T47D (cell line): ENCODE results near the gene KCNIP4.

ENCODE experiments used
- DNase-seq, 2 experiments: peaks; one replicate each; pipeline versions ENCODE4 v3.0.0 to v3.0.0-alpha.2; 2011 to 2012; ENCODE audit warnings: low read depth in 1 of 2, low spot score in 1 of 2
- JUND ChIP-seq: IDR thresholded peaks from 2 replicates; pipeline ENCODE4 v1.6.1; 2012; ENCODE audit warnings: low read depth
- in situ Hi-C: cut with HindIII; loops from 2 replicates; pipeline ENCODE4 v1.10.0; 2016; ENCODE audit warnings: low sequenced_read_pairs, low pct_unique_long_range_greater_than_20kb

The KCNIP4 gene

DNA sequence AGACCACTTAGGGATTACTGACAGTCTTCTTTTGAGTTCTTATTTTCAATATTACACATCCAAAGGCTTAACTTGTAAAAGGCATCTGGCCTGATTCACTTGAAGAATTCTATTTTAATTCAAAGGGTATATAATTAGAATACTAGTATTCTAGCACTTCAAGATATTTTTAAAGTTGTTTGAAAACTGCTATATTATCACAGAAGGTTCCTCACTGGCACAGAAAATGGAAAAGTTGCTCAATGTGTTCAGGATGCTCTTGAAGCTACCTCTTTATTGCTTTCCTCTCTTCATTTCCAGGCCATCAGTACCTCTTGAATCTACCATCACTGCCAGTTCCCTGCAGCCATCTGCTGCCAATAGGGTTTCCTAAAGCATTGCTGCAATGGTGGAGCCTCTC is 271.4 kb downstream of the KCNIP4 start:
- in situ Hi-C loops: no loop called here
- TF ChIP-seq JUND: no peak
- no peak for DNase-seq

DNA sequence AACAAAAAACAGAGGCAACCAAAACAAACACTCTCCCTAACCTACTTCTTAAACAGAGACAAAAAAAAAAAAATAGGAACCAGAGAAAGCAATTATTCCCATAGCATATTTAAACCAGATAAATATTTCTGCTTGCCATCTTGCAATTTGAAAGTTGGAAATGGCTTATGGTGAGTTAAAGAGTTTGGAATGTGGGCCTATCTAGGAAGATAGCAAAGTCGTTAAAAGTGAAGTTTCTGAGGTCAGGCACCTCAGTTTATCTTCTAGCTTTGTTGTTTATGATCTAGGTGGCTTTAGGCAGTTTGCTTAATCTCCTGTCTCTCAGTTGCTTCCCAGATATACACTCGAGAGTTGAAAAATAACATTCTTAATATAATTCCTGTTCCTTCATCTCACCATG is 284.2 kb downstream of the KCNIP4 start:
- no peak for DNase-seq
- in situ Hi-C loops: no loop called here
- TF ChIP-seq JUND: no peak

DNA sequence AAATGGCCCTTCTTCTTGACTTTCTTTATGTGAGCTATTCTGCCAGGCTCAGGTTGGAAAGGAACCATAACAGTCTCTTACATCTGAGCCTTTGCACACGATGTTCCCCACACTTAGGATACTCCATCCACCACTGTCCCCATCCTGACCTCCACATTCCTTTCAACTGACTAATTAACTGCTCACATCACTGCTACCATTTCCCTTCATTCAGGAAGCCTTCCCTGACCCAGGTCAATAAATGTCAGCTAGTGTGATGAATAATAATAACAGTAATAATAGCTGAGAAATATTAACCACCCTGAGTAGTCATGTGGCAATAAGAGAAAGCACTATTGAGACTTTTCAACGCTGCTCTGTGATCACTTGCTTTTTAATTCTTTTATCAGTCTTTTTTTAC is 291.7 kb downstream of the KCNIP4 start:
- in situ Hi-C loops: no loop called here
- DNase-seq: no peak

DNA sequence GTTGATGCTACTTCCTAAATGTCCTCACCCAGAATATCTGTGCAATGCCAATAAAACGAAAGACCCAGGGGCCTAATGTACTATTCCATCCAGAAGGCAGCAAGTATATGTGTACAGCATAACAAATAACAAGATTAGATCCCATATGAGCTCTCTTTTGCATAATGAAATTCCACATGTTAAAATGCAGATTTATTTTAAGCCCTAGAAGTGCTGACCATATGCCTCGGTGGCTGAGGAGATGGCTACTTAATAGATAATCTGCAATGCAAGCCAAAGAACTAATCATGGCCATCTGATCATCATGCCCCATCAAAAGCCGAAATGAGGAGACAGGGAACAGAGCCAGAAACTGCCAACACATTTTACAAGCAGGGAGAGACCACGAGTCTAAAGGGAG is 293.5 kb downstream of the KCNIP4 start:
- no peak for DNase-seq
- TF ChIP-seq JUND: no peak
- in situ Hi-C loops: no loop called here

More for the DNA sequence above, 291.7 kb downstream of the KCNIP4 start:
- no peak for TF ChIP-seq JUND

DNA sequence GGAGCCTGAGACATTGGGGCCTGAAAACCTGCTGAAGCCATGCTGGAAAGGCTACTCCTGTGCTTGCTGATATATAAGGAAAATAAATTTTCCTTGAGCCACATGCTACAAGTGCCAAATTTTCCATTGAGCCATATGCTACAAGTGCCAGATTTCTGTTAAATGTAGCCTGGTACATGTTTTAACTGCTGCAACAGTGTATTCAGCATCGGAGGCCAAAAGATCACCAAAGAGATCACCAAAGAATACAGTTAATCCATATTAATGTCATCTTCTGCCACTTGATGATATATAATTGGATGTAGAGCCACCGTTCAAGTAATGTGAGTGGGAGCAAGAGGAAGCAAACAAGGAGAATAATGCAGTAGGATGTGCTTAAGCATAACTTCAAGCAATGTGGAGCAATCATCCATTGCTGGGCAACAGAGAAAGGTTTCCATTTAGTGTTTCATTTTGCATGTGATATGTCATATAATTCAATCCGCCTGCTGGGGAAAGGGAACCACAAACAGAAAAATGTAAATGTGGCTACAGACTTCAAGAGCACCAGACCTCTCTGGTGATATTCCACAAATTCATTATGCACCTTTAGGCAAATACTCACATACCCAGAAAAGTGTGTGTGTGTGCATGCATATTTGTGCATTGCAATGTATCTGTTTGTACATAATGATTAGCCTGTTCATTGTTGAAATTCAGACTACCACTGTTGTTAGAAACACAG is 295.9 kb downstream of the KCNIP4 start:
- TF ChIP-seq JUND: no peak
- no peak for DNase-seq
- in situ Hi-C loops: no loop called here

DNA sequence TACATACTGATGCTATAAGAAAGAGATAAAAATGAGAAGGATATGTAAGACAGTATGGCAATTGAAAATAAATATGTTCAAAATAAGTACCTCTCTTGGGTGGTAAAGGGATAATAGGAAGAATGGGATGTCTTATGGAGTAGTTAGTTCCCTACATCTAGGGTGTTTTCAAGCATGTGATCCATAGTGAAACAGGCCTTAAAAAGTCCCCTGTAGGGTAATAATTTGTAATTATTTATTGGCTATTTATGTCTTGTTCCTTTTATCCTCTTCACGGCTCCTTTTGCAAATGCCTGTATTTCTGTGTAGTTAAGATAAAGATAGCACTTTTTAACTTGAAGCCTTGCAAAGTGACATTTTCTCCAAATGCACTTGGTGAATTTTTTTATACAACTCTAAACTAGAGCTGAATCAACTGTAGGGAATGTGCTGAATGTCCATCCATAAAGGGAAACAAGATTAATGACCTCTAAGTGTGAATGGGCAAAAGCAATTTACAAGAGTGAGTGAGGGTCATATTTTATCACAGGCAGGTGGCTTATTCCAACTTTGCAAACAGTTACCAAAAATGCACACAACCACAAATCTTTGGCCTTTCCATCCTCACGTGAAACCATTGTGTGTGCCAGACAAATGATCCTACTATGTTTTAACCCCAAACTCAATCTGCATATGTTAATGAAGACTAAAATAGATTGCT is 299.0 kb downstream of the KCNIP4 start:
- in situ Hi-C loops: no loop called here
- no peak for DNase-seq
- TF ChIP-seq JUND: no peak

DNA sequence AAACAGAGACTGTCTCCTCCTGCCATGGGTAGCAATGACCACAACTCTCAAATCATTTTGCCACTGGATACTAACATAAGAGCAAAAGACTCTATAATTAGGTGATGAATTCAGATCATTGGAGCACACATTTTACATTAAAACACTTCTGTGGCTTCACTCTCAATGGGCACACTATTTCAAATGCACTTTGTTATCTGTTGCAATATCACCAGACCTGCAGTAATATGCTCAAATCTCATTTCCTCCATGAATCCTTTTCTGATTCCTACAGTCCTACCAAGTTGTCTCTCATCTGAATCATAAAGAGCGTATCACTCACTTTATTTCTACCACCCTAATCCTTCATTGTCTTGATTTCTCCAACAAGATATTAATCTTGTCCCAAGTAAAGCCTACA is 302.8 kb downstream of the KCNIP4 start:
- in situ Hi-C loops: no loop called here
- no peak for TF ChIP-seq JUND
- no peak for DNase-seq

DNA sequence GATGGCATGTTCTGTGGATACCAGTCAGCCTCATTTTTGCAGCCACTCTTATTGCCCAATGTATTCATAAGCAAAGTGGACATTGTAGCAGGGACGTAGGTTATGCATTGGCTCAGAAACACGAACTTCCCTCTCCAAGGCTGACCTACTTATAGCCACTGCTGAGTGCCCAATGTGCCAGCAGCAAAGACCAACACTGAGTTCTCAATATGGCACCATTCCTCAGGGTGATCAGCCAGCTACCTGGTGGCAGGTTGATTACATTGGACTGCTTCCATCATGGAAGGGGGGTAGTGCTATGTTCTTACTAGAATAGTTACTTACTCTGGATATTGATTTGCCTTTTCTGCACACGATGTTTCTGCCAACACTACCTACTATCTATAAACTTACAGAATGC is 306.9 kb downstream of the KCNIP4 start:
- DNase-seq: no peak
- in situ Hi-C loops: no loop called here
- TF ChIP-seq JUND: no peak

DNA sequence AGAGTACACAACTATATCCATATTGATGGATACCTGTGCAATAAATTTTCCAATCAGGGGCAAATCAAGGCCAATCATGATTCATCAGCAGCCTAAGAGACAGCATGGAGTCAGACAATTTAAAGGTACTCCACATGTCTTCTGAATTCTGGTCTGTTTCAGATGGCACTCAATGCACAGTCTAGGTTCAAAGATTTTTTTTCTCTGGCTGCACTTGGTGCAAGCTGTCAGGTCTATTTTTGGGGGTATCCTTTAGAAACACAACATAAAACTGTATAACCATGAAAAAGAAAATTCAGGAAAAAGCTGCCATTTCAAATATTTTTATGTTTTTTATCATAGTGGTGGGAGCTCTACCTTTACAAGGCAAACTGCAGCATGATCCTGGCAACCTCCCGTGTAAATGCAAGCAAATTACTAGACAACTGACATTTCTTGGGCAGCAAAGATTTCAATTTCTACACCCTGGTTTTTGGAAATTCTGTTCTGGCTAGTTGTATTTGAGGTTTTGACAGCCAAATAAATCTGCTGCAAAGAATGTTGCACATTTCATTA is 310.3 kb downstream of the KCNIP4 start:
- no peak for DNase-seq
- in situ Hi-C loops: no loop called here
- no peak for TF ChIP-seq JUND

DNA sequence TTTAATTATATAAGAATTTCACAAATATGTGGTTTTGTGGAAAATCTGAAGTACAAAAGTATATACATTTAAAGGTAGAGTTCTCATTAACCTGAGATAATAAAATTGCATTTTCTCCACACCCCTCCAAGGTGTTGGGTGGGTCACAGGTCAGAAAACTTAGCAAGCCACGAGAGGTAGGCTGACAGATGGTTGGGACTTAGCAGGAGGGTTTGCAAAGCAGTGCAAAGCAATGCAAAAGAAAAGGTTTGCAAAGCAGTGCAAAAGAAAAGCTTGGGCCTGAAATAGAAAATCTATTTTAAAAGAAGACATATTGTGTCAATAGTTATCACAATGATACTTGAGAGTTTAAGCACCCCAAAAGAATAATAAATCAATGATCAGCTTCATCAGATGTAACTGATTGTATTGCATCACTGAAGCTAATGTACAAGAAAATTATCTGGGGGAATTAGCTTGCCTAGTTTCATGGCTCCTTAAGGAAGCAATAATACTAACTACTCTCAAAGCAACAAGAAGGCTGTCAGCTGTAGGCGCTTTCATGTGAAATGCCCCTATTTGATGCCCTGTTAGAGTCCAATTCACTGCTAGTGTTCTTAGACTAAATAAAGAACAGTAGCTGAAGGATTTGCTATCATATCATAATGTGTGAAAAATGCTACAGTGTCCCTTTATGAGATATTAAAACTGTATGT is 319.5 kb downstream of the KCNIP4 start:
- no peak for DNase-seq
- no peak for TF ChIP-seq JUND
- in situ Hi-C loops: no loop called here

DNA sequence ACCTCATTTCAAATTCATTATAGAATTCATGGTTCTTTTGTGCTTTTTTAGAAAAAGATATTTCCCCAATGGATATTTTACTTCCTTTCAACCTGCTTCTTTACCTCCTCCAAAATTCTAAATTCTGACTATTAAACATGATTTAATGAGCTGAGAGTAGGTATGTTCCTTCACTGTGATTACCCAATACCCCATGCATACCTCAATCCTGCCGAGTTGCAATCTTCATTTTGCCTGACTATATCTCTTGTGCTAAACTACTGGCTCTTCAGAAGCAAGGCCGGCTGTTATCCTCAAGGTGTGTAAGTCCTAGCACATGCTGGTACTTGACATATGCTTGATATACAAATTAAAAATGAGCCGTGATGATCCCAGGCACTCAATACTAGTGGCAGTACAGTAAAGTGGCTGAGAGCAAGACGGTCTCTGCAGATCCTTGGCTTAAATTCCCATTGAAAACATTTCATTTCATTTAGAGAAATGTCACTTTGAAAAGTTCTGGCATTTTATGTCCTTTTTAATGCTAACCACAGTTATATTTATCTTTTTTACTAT is 320.4 kb downstream of the KCNIP4 start:
- no peak for DNase-seq
- in situ Hi-C loops: no loop called here
- TF ChIP-seq JUND: no peak

DNA sequence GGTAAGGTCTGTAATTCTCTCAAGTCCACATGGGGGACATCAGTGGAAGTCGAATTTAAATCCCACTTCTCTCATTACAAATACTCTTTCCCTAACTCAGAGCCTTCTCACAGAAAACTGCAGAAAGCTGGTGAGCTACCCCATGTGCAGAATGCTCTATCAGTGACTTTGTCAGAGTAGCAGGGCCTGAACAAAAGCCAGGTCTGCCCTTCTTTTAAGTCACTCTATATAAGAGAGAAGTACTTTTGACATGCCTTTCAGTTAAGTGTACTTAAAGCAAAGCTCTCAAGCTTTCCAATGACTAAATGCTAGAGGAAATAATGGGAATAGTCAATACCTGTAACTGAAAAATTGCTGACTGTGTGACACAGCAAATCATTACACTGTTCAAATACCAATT is 323.1 kb downstream of the KCNIP4 start:
- in situ Hi-C loops: no loop called here
- DNase-seq: no peak
- no peak for TF ChIP-seq JUND

DNA sequence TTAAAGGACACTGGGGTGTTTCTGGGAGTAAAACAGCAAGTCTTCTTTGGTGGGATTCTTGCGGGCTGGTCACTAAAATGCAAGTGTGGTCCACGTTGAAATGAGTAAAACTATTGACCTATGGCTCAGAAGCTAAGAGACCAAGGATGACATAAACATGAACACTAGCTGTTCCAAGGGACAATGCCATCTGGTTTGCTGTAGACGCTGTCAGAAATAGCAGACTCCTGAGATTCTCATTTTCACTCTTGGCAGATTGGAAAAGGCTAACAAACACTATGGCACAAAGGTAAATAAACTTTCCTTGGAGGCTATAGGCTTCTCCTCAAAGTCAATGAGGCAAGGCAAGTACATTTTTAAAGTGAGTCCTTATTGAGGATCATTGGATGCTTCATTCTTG is 343.6 kb downstream of the KCNIP4 start:
- in situ Hi-C loops: no loop called here
- TF ChIP-seq JUND: no peak
- DNase-seq: no peak
